CD4-positive, alpha-beta T cell (primary cell): ENCODE results near the gene IL22RA1. TPM values are rescaled to one million over a fixed set of nuclear protein-coding genes. Genes with fewer than 3 reads are reported as not detected.

Source experiments
- ATAC-seq: fragments of 200-7000 bp; cut with Tn5 transposase; one replicate; pipeline ENCODE4 v1.10.0; 2022; ENCODE audit warnings: mild to moderate bottlenecking; ENCODE audit not compliant: poor library complexity
- CTCF ChIA-PET: fragments of 350-600 bp; sonication (Branson Sonifier 250); formaldehyde crosslinking; loops from one replicate; lab custom pipeline; 2021; ENCODE audit warnings: antibody characterized with exemption, inconsistent platforms; lab: Charles Lee
- POLR2A ChIA-PET: fragments of 350-600 bp; sonication (Branson Sonifier 250); formaldehyde crosslinking; loops from one replicate; lab custom pipeline; 2021; ENCODE audit warnings: antibody characterized with exemption, inconsistent platforms; lab: Charles Lee
- DNase-seq, 14 experiments: peaks; one replicate each; pipeline ENCODE4 v3.0.0-alpha.2; 2013 to 2020; ENCODE audit warnings: mixed read lengths in 2 of 14
- H3K27ac ChIP-seq, 2 donors: one replicate each; pipeline versions ENCODE4 v1.5.1 to v1.7.0; 2013; ENCODE audit warnings: low read length in 2 of 2, low read depth in 1 of 2, mild to moderate bottlenecking in 1 of 2
- H3K27me3 ChIP-seq, 2 experiments: 1 replicate in 1 of 2; 2 replicates in 1 of 2; pipeline versions ENCODE4 v1.6.1 to v1.7.0; 2013; ENCODE audit warnings: low read length in 2 of 2, control low read depth in 1 of 2, mild to moderate bottlenecking in 1 of 2, moderate library complexity in 1 of 2; ENCODE audit not compliant: insufficient read depth in 2 of 2, control insufficient read depth in 1 of 2
- H3K36me3 ChIP-seq: one replicate; pipeline ENCODE4 v1.6.1; 2013; ENCODE audit warnings: low read length, control low read depth; ENCODE audit not compliant: insufficient read depth
- H3K4me1 ChIP-seq: one replicate; pipeline ENCODE4 v1.6.1; 2013; ENCODE audit warnings: low read length, control low read depth; ENCODE audit not compliant: insufficient read depth
- H3K4me3 ChIP-seq: one replicate; pipeline ENCODE4 v1.5.1; 2013; ENCODE audit warnings: mild to moderate bottlenecking, low read length, moderate library complexity
- H3K9me3 ChIP-seq, 2 experiments: 1 replicate in 1 of 2; 2 replicates in 1 of 2; pipeline versions ENCODE4 v1.6.1 to v1.7.0; 2013; ENCODE audit warnings: low read length in 2 of 2, mild to moderate bottlenecking in 2 of 2, control low read depth in 1 of 2, moderate library complexity in 1 of 2; ENCODE audit not compliant: control insufficient read depth in 1 of 2, insufficient read depth in 1 of 2
- H3K27ac Mint-ChIP-seq: one replicate; pipeline ENCODE4 v1.8.0; 2020; ENCODE audit warnings: mixed read lengths
- H3K27me3 Mint-ChIP-seq: one replicate; pipeline ENCODE4 v1.8.0; 2021; ENCODE audit warnings: mixed read lengths
- H3K36me3 Mint-ChIP-seq: one replicate; pipeline ENCODE4 v1.8.0; 2021; ENCODE audit warnings: low read depth, mixed read lengths
- H3K4me1 Mint-ChIP-seq: one replicate; pipeline ENCODE4 v1.8.0; 2021; ENCODE audit warnings: low read depth, mixed read lengths
- H3K4me3 Mint-ChIP-seq: one replicate; pipeline ENCODE4 v1.8.0; 2020; ENCODE audit warnings: mild to moderate bottlenecking, mixed read lengths
- H3K9me3 Mint-ChIP-seq: one replicate; pipeline ENCODE4 v1.8.0; 2020; ENCODE audit warnings: mixed read lengths
- intact Hi-C, 2 experiments: fragments of 100-400 bp; cut with DNase I in 1 of 2; cut with micrococcal nuclease in 1 of 2; formaldehyde crosslinking; loops; one replicate each; pipeline versions ENCODE4 v1.15.1 to v1.9.0; 2023 to 2025; cut with DNase I, micrococcal nuclease
- total RNA-seq, 174 experiments: library from RNA in 2 of 174; stranded (reverse) in 2 of 174; gene quantifications; one replicate each; pipeline ENCODE4 v1.2.3 and lab custom pipeline; 2021 to 2026
- TF ChIP-seq, protein P1 (sequence below): fragments of 200-600 bp; IDR thresholded peaks from one replicate; pipeline ENCODE4 v1.8.0; 2022; ENCODE audit warnings: antibody characterized with exemption, mild to moderate bottlenecking

Gene IL22RA1
- total RNA-seq, 2 experiments from 2014 or later: not detected

DNA sequence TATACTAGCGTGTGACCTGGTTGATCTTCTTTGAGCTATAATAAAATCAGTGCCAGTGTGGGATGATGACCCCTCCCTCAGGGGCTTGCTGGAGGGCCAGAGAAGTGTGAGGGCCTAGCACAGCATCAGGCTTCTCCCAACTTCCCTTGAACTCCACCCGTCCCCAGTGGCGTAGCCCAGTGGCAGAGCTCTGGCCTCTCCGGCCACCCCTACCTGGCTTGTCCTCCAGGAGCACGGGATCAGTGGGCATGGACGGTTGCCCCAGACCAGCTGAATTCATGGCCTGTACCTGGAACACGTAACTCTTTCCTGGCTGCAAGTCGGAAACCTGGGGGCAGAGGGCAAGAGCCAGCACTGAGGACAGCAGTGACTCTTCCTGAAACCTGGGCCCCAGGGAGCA, 67.0 kb downstream of the IL22RA1 start:
- Mint-ChIP-seq H3K27ac (no peak overlapping the region), H3K36me3 (no peaks in the 10 kb centered on the region), H3K4me1 (no peaks in the 10 kb centered on the region), H3K9me3 (no peaks in the 10 kb centered on the region), H3K27me3 (peaks cover under 1% of the 10 kb centered on the region), H3K4me3 (no peak overlapping the region)
- no peaks in the 10 kb centered on the region for H3K36me3 ChIP-seq
- POLR2A ChIA-PET: no interaction called here
- peaks cover 3% of the 10 kb centered on the region for H3K4me1 ChIP-seq
- TF ChIP-seq, protein P1, sequence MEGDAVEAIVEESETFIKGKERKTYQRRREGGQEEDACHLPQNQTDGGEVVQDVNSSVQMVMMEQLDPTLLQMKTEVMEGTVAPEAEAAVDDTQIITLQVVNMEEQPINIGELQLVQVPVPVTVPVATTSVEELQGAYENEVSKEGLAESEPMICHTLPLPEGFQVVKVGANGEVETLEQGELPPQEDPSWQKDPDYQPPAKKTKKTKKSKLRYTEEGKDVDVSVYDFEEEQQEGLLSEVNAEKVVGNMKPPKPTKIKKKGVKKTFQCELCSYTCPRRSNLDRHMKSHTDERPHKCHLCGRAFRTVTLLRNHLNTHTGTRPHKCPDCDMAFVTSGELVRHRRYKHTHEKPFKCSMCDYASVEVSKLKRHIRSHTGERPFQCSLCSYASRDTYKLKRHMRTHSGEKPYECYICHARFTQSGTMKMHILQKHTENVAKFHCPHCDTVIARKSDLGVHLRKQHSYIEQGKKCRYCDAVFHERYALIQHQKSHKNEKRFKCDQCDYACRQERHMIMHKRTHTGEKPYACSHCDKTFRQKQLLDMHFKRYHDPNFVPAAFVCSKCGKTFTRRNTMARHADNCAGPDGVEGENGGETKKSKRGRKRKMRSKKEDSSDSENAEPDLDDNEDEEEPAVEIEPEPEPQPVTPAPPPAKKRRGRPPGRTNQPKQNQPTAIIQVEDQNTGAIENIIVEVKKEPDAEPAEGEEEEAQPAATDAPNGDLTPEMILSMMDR: no peak
- no peaks in the 10 kb centered on the region for H3K9me3 ChIP-seq
- ATAC-seq (no peak), DNase-seq (no peak)
- no peak overlapping the region for H3K4me3 ChIP-seq
- no peaks in the 10 kb centered on the region for H3K27me3 ChIP-seq
- intact Hi-C loops: no loop called here
- CTCF ChIA-PET: no interaction called here
- H3K27ac ChIP-seq: no peak overlapping the region

DNA sequence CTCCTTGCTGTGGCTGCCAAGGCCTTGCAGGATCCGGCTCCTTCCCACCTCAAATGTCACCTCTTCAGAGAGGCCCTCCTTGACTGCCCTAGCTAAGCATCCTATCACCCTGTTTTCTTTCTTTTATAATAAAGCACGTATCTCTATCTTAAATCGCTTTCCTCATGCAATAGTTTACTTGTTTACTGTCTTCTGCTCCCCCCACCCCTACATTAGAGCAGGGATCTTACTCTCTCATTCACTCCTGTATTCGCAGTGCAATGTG, 67.4 kb downstream of the IL22RA1 start:
- no peak overlapping the region for H3K27ac Mint-ChIP-seq
- Histone ChIP-seq H3K36me3 (no peaks in the 10 kb centered on the region), H3K4me1 (peaks cover 6% of the 10 kb centered on the region), H3K9me3 (no peaks in the 10 kb centered on the region), H3K4me3 (no peak overlapping the region), H3K27ac (no peak overlapping the region), H3K27me3 (no peaks in the 10 kb centered on the region)
- intact Hi-C loops: no loop called here
- POLR2A ChIA-PET: no interaction called here
- H3K4me1 Mint-ChIP-seq: no peaks in the 10 kb centered on the region
- CTCF ChIA-PET: no interaction called here
- no peak overlapping the region for H3K4me3 Mint-ChIP-seq
- ATAC-seq: no peak
- DNase-seq: no peak
- H3K27me3 Mint-ChIP-seq: peaks cover 5% of the 10 kb centered on the region
- H3K36me3 Mint-ChIP-seq: no peaks in the 10 kb centered on the region
- TF ChIP-seq, protein P1: no peak
- no peaks in the 10 kb centered on the region for H3K9me3 Mint-ChIP-seq

- intact Hi-C loops: loop anchor here in 1 of 2 experiments (5.0 kb wide), 1 partner anchor 317 kb away; no protein-coding TSS in a partner anchor
- ATAC-seq: no peak
- CTCF ChIA-PET: no interaction called here
Measured at GRCh38 chr1:24074817-24075589, 67.9 kb downstream of the IL22RA1 start.

More at GRCh38 chr1:24074817-24075589, 67.9 kb downstream of the IL22RA1 start:
- TF ChIP-seq, protein P1: no peak
- no peak overlapping the region for H3K4me3 ChIP-seq
- peaks cover 6% of the 10 kb centered on the region for H3K4me1 ChIP-seq
- Mint-ChIP-seq H3K4me3 (no peak overlapping the region), H3K9me3 (no peaks in the 10 kb centered on the region), H3K36me3 (no peaks in the 10 kb centered on the region), H3K4me1 (no peaks in the 10 kb centered on the region), H3K27ac (no peak overlapping the region), H3K27me3 (peaks cover 5% of the 10 kb centered on the region)
- H3K36me3 ChIP-seq: no peaks in the 10 kb centered on the region
- no peaks in the 10 kb centered on the region for H3K9me3 ChIP-seq
- POLR2A ChIA-PET: no interaction called here
- H3K27me3 ChIP-seq: no peaks in the 10 kb centered on the region
- no peak overlapping the region for H3K27ac ChIP-seq
- DNase-seq: no peak
